Measurements from ENCODE around the gene LRRC8E. TPM values are rescaled to one million over a fixed set of nuclear protein-coding genes. Genes with fewer than 3 reads are reported as not detected.

The LRRC8E gene
- total RNA-seq, 6 experiments from 2014 or later: 4.9 to 7.3 (median 6.1) TPM

GRCh38 chr19:7847664-7848063, 40.6 kb upstream of the LRRC8E start:
- no peaks in the 10 kb centered on the region; the same call in 1 of the 2 replicates for H3K27me3 Mint-ChIP-seq (ENCODE audit: insufficient read depth)
- no peak for TF ChIP-seq CTCF (IDR thresholded peaks at IDR 0.05)
- H3K27ac Mint-ChIP-seq: no peak overlapping the region
- no peaks in the 10 kb centered on the region for H3K9me3 Mint-ChIP-seq
- no peak overlapping the region for H3K4me3 Mint-ChIP-seq
- DNase-seq: no peak
- H3K4me1 Mint-ChIP-seq (ENCODE audit: low read depth): no peaks in the 10 kb centered on the region
- H3K36me3 Mint-ChIP-seq (ENCODE audit: low read depth): no peaks in the 10 kb centered on the region

- peaks cover 6% of the 10 kb centered on the region; the same call in 1 of the 2 replicates for H3K4me1 Mint-ChIP-seq (ENCODE audit: low read depth)
- no peaks in the 10 kb centered on the region for H3K36me3 Mint-ChIP-seq (ENCODE audit: low read depth)
- no peak for DNase-seq
- no peak for TF ChIP-seq CTCF (IDR thresholded peaks at IDR 0.05)
- H3K9me3 Mint-ChIP-seq: no peaks in the 10 kb centered on the region
- H3K4me3 Mint-ChIP-seq: no peak overlapping the region
- H3K27ac Mint-ChIP-seq: no peak overlapping the region
- peaks cover 3% of the 10 kb centered on the region for H3K27me3 Mint-ChIP-seq (ENCODE audit: insufficient read depth)
These were observed 39.4 kb upstream of the LRRC8E start for GRCh38 chr19:7848779-7849457.

- Mint-ChIP-seq H3K9me3 (no peaks in the 10 kb centered on the region), H3K4me1 (ENCODE audit: low read depth) (peaks cover 6% of the 10 kb centered on the region; the same call in 1 of the 2 replicates), H3K36me3 (ENCODE audit: low read depth) (no peaks in the 10 kb centered on the region), H3K27ac (no peak overlapping the region), H3K4me3 (no peak overlapping the region), H3K27me3 (ENCODE audit: insufficient read depth) (peaks cover 3% of the 10 kb centered on the region)
- no peak for DNase-seq
- TF ChIP-seq CTCF (IDR thresholded peaks at IDR 0.05): no peak
These were observed 38.7 kb upstream of the LRRC8E start for GRCh38 chr19:7849631-7849999.

GRCh38 chr19:7850000-7850813, 38.1 kb upstream of the LRRC8E start:
- peaks cover 6% of the 10 kb centered on the region; the same call in 1 of the 2 replicates for H3K4me1 Mint-ChIP-seq (ENCODE audit: low read depth)
- H3K27ac Mint-ChIP-seq: no peak overlapping the region
- H3K27me3 Mint-ChIP-seq (ENCODE audit: insufficient read depth): peaks cover 3% of the 10 kb centered on the region
- no peaks in the 10 kb centered on the region for H3K9me3 Mint-ChIP-seq
- H3K36me3 Mint-ChIP-seq (ENCODE audit: low read depth): no peaks in the 10 kb centered on the region
- DNase-seq: no peak
- no peak for TF ChIP-seq CTCF (IDR thresholded peaks at IDR 0.05)
- H3K4me3 Mint-ChIP-seq: no peak overlapping the region

- Mint-ChIP-seq H3K27me3 (ENCODE audit: insufficient read depth) (peaks cover 3% of the 10 kb centered on the region), H3K9me3 (no peaks in the 10 kb centered on the region), H3K4me3 (no peak overlapping the region), H3K36me3 (ENCODE audit: low read depth) (no peaks in the 10 kb centered on the region), H3K27ac (no peak overlapping the region), H3K4me1 (ENCODE audit: low read depth) (peaks cover 6% of the 10 kb centered on the region; the same call in 1 of the 2 replicates)
- DNase-seq: no peak
- no peak for TF ChIP-seq CTCF (IDR thresholded peaks at IDR 0.05)
These were observed 37.2 kb upstream of the LRRC8E start for GRCh38 chr19:7850945-7851622.

All from HFFc6 (cell line).